ENCODE data around the gene RASSF3.
"Not testable (repeated sequence)": the region's sequence is repeated elsewhere in the genome, so short reads cannot be mapped to it uniquely, and the experiment has no call there.

Gene RASSF3

GRCh38 chr12:64634508-64635092, 24.3 kb downstream of the RASSF3 start:
- peak; percentile 45 for DNase-seq

DNA sequence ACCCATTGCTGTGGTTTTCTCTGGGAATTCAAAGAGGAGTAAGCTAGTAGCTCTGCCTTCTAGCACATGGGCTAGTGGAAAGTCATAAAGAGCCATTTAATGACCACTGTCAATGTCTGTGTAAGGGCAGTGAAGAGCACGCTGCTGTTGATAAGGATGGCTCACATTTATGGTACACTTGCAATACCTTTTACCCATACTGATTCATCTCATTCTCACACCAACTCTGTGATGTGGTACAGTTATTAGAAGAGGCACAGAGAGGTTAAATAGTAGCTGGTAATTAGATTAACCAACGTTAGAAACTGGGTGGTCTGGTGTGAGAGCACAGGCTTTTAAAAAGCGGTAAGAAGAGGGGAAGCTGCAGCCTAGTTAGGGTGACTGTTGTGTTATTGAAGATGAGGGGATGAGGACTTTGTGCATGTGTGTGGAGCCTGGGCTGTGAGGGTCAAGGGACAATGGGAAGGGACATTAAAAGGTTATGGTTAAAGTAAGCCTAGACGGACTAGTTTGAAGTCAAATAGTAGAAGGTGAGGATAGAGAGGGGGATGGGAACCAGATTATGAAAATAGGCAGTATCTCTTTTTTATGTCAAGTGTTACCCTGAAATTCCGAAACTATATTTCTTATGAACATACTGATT, 25.2 kb downstream of the RASSF3 start:
- no peak for DNase-seq

DNA sequence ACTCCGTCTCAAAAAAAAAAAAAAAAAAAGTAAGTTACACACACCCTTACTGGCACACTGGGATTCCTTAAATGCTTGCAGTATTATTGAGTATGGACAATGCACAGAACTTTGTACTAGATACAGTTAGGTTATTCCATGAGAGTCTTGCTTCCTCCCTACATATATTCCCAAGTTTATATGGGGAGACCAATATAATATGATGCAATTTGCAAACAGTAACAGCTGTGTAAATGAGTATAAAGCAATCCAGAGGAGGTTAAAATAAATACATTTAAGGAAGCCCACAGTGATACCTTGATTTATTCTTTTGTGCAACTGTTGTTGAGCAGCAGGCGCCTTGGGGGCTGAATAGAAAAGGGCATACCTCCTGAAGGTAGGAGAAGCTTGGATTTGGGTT, 26.6 kb downstream of the RASSF3 start:
- DNase-seq = peak; percentile 35

DNA sequence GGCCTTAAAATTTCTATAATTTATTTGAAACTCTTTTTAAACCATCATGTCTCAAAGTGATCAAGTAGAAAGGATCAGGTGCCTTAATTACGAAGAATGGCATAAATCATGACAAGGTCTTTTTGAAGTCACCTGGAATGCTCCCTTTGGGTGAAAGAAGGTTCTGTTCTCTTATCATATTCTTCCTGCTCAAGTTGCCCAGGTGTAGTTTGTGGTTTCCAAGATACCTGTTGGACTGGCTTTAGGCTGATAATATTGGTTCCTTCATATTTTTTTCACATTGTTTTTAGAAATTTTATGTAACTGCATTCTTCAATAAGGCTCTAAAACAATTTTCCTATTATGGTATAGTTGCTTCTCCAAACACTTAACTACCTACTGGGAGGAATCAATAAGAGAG, 29.2 kb downstream of the RASSF3 start:
- no peak for DNase-seq

- DNase-seq = no peak
Measured at GRCh38 chr12:64646318-64646717, 36.0 kb downstream of the RASSF3 start.

- DNase-seq = no peak
Measured at GRCh38 chr12:64649487-64649886, 39.2 kb downstream of the RASSF3 start.

GRCh38 chr12:64650762-64651161, 40.5 kb downstream of the RASSF3 start:
- no peak for DNase-seq

- no peak for DNase-seq
Measured at GRCh38 chr12:64652346-64652745, 42.1 kb downstream of the RASSF3 start.

GRCh38 chr12:64653123-64653522, 42.8 kb downstream of the RASSF3 start:
- DNase-seq = no peak

DNA sequence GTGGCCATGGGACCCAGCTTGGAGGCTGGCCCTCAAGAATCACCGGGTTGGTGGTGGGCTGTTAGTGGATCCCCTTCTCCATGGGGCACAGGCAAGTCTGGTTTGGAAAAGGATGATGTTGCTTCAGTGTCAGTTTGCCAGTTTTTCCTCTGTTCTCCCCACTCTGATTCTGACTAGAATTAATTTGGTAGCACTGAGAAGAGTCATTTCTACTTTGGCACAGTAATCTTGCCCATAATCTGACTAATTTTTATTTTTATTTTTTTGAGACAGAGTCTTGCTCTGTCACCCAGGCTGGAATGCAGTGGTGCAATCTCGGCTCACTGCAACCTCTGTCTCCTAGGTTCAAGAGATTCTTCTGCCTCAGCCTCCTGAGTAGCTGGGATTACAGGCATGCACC, 43.6 kb downstream of the RASSF3 start:
- DNase-seq = not testable (repeated sequence)

DNA sequence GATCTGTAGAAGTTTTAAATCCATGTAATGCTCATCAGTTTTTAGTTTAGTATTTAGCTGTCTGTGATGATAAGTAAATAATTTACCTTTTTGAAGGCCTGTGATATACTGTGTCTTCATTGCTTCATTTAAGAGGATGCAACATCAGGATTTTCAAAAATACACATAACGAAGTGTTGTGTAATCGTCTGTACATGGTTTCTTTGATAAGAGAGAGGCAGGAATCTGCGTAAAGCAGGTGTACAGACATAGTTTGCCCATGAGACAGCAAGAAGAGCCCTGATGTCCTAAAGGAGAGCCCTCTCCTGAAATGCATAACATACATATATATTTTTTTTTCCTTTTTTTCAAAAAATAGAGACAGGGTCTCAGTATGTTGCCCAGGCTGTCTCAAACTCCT, 44.8 kb downstream of the RASSF3 start:
- DNase-seq = no peak

DNA sequence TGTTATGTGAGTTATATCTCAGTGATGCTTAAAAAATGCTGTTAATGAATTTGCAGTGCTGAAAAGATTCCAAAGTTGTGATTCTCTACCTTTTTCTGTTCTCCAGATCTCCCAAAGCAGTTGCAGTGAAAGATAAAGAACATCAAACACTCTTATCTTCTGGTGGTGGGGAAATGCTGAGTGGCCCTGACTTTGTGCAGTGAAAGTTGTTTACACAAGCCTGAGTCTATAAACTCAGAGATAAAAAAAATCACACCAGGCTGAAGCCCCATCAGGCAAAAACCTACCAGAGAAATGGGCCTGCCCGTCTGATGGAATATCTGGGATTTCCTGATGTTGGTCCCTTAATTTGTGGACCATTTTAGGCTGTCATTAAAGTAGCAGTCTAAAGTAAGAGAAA, 46.1 kb downstream of the RASSF3 start:
- DNase-seq = peak; percentile 45

DNA sequence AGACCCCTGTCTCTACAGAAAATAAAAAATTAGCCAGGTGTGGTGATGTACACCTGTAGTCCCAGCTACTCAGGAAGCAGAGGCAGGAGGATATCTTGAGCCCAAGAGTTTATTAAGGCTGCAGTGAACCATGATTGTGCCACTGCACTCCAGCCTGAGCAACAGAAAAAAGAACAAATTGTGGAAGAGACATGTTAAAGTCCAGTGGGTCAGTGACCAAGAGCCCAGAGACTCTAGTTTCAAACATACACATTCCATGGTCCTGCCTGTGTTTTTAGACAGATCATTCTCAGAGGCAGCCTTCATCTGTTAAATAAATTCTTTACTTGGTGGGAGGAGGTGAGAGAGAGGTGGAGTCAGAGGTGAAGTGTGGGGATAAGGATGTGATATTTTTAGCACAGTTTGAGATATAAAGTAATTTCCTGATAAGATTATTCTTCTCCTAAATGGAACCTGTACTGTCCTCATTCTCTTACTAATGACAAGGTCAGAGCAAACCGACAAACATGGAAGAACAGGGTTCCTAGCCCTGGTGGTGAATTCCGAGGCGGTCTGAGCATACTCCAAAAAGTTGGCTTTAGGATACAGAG, 48.7 kb downstream of the RASSF3 start:
- no peak for DNase-seq

DNA sequence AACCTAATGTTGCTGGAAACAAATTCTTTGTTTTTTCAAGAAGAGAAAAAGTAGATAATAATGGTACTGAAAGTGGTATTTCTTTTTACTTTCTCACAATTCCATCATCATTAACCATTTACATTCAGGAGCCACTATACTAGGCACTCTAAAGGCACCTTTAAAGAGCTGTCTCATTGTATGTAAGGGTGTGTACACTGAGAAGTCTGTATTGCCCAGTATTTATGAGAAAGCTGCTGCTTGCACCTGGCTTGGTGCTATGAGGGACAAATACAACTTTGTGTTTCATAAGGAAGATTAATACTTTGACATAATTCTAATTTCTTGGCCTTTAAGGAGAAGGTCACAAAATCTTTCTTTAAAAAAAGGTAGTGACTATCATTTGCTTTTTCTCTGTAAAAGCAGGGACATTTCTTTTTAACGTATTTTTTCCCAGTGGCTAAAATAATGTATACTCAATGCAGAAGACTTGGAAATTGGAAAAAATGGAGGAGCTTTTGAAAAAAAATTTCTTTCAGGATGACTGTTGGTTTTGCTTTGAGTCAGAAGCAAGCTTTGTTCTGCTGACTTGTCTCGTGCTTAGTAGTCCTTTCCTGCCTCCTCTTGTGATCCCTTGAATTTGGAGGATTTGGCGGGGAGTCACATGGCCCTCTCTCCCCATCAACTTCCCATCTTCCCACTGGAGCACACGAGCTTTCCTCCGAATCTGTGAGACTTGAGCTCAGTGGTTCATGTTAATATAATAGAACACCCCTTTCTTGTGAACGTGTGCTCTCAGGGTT, 50.1 kb downstream of the RASSF3 start:
- no peak for DNase-seq

DNA sequence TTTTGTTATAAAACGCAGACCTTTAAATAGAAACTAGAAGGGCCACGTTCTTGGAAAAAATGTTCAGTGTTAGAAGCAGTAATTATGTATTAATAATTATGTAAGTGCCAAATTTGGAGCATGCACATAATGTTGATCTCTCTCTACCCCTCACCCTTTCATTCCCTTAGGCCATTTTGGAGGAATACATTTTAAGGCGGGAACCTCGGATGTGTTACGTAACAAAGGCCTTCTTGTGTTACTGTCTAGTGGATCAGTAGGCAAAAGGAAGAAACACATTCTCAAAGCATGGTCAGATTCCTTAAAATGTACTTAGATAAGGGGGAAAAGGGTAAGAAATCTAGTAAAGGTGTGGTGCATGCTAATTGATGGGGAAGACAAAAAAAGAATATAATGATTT, 52.7 kb downstream of the RASSF3 start:
- DNase-seq = no peak

- peak; percentile 79 for DNase-seq
Measured at GRCh38 chr12:64665514-64665913, 55.2 kb downstream of the RASSF3 start.

DNA sequence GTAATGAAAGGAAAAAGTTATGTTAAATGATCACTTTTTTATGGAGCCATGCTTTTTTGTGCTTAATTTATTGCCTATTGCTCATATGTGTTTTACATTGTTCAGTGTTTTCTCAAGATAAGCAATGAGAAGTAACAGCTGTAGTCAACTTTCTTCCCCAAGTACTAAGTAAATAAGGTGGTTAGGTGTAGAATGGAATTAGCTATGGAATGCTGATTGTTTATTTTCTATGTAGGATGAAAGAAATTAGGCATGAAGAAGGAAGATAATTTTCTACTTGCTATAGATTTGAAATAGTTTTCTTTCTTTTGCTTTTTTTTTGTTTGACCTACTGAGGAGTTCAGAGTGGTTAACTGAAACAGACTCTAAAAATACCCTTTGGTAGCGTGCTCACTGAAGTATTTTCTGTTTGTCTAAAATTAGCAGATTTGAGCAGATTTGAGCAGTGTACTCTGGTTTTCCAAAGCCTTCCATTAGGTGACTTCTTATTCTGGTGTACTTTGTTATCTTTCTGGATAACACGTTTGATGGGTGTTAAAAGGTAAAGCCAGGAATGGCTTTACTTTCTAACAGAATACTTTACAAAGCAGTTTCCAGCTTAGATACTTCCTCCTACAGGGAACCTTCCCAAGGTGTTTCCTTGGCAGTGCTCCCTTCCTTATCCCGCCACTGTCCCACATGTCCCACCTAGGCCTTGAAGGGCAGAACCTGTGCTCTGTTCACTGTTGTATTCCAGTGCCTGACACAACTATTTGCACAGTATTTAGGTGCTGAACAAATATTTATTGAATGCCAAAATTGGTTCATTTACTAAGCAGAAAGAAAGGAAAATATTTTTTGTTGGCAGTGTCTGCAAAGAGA, 56.0 kb downstream of the RASSF3 start:
- DNase-seq = peak; percentile 54

- DNase-seq = no peak
Measured at GRCh38 chr12:64667793-64668192, 57.5 kb downstream of the RASSF3 start.

DNA sequence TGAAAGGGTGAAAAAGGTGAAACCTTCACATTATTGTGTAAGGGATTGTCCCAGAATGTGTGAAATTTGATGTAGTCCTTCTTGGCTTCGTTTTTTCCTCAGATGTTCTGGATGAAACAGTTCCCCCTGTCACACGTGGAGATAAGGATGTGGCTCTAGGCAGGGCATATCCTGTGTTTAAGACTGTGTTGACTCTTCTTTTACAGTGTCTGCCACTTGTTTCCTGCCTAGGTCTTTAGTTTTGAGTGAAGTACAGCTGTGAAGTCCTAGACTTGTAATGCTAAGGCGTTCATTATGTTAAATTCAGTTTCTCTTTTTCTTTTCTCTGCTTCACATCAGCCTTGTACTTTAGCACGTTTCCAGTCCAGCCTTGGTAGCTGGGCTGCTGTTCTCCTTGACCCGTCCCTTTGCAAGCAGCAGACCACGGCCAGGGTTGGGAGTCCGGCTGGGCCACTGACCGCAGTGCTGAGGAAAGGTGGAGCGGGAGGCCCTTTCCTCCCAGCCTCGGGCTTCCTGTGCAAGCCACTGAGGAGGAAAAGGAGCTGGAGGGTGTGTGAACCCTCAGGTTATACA, 59.1 kb downstream of the RASSF3 start:
- peak; percentile 65 for DNase-seq

GRCh38 chr12:64670019-64670418, 59.7 kb downstream of the RASSF3 start:
- peak; percentile 35 for DNase-seq

- DNase-seq = no peak
Measured at GRCh38 chr12:64670919-64671639, 60.8 kb downstream of the RASSF3 start.

DNA sequence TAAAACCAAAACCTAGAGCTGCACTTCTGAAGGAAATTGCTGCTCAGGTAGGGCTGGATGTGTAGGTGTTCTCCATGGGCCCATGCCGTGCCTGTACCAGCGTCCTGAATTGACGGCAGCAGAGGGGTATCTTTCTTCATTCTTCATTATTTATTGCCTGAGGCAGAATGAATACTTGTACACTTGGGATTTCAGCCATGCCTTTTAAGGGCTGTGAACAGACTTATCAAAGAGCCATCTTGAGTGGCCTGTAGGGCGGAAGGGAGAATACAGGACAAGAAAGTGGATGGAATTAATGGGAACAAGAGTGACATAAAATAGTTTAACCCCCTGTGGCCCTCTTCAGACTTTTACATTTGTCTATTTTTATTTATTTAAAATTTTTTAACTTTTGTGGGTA, 61.4 kb downstream of the RASSF3 start:
- DNase-seq = no peak
